Skeletal muscle satellite cell (primary cell): ENCODE results near the gene CACNA2D2.

ENCODE experiments used
- H3K27me3 ChIP-seq: 2 replicates; pipeline ENCODE4 v1.7.0; 2013; ENCODE audit warnings: low read length; ENCODE audit not compliant: control insufficient read depth, insufficient read depth
- H3K36me3 ChIP-seq: 2 replicates; pipeline ENCODE4 v1.7.0; 2013; ENCODE audit warnings: mild to moderate bottlenecking, control low read depth, low read length; ENCODE audit not compliant: insufficient read depth
- H3K4me1 ChIP-seq: 2 replicates; pipeline ENCODE4 v1.7.0; 2013; ENCODE audit warnings: low read length; ENCODE audit not compliant: control insufficient read depth, insufficient read depth
- H3K4me2 ChIP-seq: 2 replicates; pipeline ENCODE4 v1.7.0; 2013; ENCODE audit warnings: mild to moderate bottlenecking, low read length
- H3K4me3 ChIP-seq: 2 replicates; pipeline ENCODE4 v1.7.0; 2013; ENCODE audit warnings: low read length
- H3K9ac ChIP-seq: 2 replicates; pipeline ENCODE4 v1.7.0; 2013; ENCODE audit warnings: mild to moderate bottlenecking, low read depth, low read length, moderate library complexity
- H3K9me3 ChIP-seq: replicated peaks from 2 replicates; pipeline ENCODE4 v1.7.0; 2013; ENCODE audit warnings: mild to moderate bottlenecking, control low read depth, low read length

The CACNA2D2 gene

DNA sequence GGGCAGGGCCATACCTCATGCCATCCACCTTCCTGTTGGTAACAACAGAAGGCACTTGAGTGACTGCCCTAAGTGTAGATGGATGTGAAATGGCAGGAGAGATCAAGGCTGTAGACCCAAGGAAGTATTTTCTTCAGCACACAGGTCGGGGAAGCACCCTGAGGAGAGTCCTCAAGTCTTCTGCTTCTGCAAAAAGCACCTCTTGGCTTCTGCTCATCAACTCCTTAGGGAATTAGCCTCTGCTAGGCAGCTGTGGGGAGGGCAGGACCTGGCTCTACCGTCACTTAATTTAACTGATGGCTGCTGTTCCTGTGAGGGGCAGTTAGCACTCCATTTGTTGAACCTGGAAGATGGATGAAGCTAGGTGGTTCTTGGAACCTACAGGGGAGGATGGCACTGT is 6.9 kb upstream of the CACNA2D2 start:
- Histone ChIP-seq H3K9me3 (no peaks in the 10 kb centered on the region), H3K4me1 (peaks cover under 1% of the 10 kb centered on the region), H3K4me3 (no peak overlapping the region), H3K36me3 (no peaks in the 10 kb centered on the region), H3K4me2 (no peak overlapping the region), H3K27me3 (peaks cover 59% of the 10 kb centered on the region), H3K9ac (no peak overlapping the region)

DNA sequence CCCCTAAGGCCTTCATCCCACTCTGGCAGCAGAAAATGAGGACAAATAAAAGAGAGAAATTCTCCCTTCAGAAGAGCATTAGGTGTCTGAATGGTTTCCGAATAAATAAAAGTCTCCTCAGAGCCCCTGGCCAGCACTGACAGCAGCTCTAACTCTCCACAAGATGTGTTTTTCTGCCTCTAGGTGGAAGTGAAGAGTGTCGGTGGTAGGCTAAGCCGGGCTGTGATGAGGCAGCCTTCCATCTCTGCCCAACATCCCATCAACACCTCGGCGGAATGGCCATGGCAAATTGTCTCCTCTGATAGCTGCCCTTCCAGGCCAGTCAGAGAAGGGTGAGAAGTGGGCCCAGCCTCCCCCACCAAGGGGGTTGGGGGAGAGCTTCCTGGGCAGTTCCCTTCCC is 6.3 kb upstream of the CACNA2D2 start:
- no peaks in the 10 kb centered on the region for H3K36me3 ChIP-seq
- no peak overlapping the region for H3K4me3 ChIP-seq
- H3K4me2 ChIP-seq = no peak overlapping the region

DNA sequence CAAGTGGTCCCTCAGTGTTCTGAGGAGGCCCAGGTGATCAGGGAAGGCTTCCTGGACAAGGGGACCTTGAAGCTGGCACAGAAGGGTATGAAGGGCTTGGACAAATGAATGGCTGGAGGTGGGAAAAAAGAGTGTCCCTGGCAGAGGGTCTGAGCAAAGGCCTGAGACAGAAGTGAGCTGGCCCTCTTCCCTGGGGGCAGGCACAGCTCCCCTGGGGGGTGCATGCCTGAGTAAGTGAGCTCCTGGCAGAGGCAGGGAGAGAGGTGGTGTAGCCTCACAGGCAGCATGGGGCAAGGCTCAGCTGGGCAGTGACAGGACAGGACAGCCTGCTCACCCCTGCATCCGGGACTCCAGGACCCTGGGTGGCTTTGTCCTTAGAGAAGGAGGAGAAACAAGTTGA is 5.4 kb upstream of the CACNA2D2 start:
- Histone ChIP-seq H3K36me3 (no peaks in the 10 kb centered on the region), H3K4me3 (no peak overlapping the region), H3K27me3 (peaks cover 56% of the 10 kb centered on the region), H3K4me1 (no peaks in the 10 kb centered on the region), H3K9ac (no peak overlapping the region), H3K9me3 (no peaks in the 10 kb centered on the region), H3K4me2 (no peak overlapping the region)

More for the DNA sequence above, 6.3 kb upstream of the CACNA2D2 start:
- H3K9me3 ChIP-seq = no peaks in the 10 kb centered on the region
- peaks cover 58% of the 10 kb centered on the region for H3K27me3 ChIP-seq
- no peak overlapping the region for H3K9ac ChIP-seq
- H3K4me1 ChIP-seq = no peaks in the 10 kb centered on the region

DNA sequence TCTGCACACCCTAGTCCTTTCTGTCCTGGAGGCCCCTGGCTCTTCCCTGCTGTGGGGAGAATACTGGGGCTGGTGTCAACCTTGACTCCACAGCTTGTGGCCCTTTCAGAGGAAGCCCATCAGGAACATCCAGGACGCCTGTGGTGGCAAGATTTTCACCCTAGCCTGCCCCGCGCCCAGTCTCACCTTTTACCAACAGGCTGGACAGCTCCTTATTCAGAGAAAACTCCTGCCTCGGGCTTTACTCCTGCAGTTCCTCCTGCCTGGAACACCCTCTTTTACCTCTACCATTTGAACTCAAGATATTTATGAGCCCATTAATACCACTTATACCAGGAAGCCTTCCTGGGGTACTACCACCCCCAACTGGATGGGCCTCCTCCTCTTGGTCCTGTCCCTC is 2.7 kb upstream of the CACNA2D2 start:
- H3K36me3 ChIP-seq = no peaks in the 10 kb centered on the region
- no peak overlapping the region for H3K4me3 ChIP-seq
- H3K4me2 ChIP-seq = no peak overlapping the region
- no peaks in the 10 kb centered on the region for H3K9me3 ChIP-seq
- peaks cover 69% of the 10 kb centered on the region for H3K27me3 ChIP-seq
- H3K9ac ChIP-seq = no peak overlapping the region
- no peaks in the 10 kb centered on the region for H3K4me1 ChIP-seq

DNA sequence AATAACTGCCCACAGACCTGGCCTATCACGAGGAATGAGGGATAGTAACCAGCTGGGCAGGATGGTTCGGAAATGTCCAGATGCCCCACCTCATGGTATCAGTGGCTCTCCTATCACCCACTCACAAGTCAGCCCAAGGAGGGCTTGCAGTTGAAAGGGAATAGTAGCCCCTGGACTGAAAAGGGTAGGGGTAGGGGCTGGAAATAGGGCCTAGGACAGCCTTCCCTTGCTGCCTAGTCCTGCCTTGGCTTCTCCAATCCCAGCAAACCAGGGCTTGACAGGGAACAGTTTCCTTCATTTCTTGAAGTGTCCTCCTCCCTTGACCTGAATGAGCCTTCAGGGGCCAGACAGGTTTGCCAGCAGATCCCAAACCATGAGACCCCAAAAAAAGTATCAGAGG is 1.2 kb upstream of the CACNA2D2 start:
- no peaks in the 10 kb centered on the region for H3K4me1 ChIP-seq
- no peak overlapping the region for H3K4me2 ChIP-seq
- no peak overlapping the region for H3K9ac ChIP-seq
- no peaks in the 10 kb centered on the region for H3K36me3 ChIP-seq
- H3K27me3 ChIP-seq = peaks cover 60% of the 10 kb centered on the region
- no peak overlapping the region for H3K4me3 ChIP-seq
- H3K9me3 ChIP-seq = no peaks in the 10 kb centered on the region

DNA sequence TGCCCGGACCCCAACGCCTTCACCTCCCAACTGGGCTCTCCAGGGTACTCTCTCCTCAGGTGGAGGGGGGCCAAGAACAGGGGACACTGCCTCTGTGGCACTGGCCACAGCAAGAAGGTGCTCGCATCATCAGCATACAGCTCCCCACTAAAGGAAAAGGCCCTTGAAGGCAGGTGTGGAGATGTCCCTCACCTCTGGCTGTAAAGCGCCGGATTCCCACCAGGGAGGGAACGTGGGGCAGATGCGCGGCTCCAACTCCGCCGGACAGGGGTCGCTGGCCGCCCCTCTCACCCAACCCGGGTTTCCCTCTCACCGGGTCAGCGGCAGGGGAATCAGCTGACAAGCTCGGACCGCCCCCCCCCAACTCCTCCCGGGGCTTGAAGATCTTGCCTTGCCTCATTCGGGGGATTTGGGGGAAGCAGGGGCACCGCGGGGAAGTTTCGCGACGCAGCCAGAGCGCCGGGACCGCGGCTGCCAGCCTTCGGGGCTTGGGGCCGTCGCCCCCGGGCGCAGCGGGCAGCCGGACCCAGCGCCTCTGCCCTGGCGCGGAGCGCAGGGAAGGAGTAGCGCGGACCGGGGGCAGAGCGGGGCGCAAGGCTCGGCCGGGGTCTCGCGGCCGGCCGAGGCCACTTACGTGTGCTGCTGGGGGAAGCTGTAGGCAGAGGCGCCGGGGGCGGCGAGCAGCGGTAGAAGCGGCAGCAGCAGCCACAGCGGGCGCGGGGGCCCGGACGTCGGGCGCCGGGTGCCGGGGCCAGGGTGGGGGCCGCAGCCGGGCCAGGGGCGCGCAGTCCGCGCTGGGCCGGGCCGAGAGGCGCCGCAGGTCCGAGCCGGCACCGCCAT is 630 bp downstream of the CACNA2D2 start:
- Histone ChIP-seq H3K9me3 (no peaks in the 10 kb centered on the region), H3K36me3 (no peaks in the 10 kb centered on the region), H3K9ac (no peak overlapping the region), H3K27me3 (peaks cover 53% of the 10 kb centered on the region), H3K4me2 (peak overlapping the region; percentile 69), H3K4me3 (peak overlapping the region; percentile 47), H3K4me1 (no peaks in the 10 kb centered on the region)

DNA sequence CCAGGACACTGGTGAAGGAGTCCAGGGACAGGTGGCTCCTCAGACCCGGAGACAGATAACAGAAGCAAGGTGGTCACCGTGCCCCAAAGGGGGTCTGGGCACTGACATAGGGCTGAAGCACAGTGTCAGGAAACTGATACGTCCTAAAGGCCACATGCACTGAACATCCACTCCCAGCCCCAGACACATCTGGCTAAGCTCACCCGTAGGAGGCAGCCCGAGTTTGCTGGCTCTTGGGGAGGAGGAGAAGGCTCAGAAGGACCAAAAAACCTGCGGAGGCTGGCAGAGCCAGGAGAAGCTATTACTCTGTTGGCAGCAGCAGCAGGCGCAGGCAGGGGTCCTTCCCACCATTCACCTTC is 1.2 kb downstream of the CACNA2D2 start:
- no peaks in the 10 kb centered on the region for H3K9me3 ChIP-seq
- H3K4me2 ChIP-seq = no peak overlapping the region
- no peaks in the 10 kb centered on the region for H3K36me3 ChIP-seq
- H3K4me3 ChIP-seq = no peak overlapping the region
- H3K27me3 ChIP-seq = peaks cover 50% of the 10 kb centered on the region
- no peak overlapping the region for H3K9ac ChIP-seq
- H3K4me1 ChIP-seq = no peaks in the 10 kb centered on the region

DNA sequence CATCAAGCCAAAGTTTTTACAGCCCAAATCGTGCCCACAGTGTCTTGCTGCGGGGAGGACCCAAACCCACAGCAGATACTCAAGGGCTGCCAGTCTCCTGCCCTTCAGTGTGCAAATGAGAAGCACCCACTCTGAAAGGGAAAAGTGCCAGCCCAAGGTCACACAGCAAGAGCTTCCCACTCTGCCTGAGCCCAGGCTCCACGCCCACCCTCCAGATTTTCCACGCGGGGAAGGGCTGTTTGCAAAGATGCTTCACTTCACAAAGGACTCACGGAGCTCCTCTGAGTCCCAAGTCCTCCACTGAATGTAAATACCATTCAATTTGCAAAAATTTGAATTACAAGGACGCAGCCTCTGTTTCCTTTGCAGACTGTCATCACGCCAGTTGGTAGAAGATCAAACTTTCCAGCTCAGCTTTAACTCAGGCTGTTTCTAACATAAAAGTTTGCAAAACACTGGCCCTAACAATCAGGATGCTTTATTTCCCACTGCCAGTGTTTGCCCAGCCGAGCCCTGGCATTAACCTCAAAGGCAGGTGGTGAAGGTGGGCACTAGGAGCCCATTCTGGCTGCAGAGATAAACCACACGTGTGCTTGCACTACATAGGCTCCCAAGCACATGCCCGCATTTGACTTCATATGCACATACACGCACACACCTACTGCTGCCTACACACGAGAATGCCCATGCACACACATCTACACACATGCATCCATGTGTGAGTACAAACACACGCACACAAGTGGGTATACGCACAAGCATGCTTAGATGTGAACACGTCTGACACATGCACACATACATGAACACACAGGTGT is 7.6 kb downstream of the CACNA2D2 start:
- no peak overlapping the region for H3K4me3 ChIP-seq
- H3K4me2 ChIP-seq = no peak overlapping the region
- H3K36me3 ChIP-seq = no peaks in the 10 kb centered on the region
- H3K27me3 ChIP-seq = peaks cover 13% of the 10 kb centered on the region
- H3K4me1 ChIP-seq = no peaks in the 10 kb centered on the region
- H3K9me3 ChIP-seq = no peaks in the 10 kb centered on the region
- no peak overlapping the region for H3K9ac ChIP-seq

DNA sequence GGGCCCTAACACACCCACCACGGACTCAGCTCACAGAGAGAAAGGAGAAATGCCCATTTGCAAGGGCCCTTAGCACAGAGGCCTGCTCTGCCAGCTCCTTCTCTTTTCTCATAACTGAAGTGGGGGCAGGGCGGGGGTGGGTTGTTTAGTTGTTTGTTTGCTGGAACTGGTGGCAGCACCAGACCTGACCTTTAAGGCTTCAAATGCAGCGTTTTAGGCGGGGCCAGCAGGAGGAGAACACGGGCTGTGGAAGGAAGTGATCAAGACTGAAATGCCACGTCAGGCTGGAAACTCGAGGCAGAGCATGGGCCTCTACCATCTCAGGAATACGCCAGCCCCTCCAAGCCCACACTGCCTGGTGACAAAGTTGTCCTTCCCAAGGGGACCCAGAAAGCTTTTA is 9.3 kb downstream of the CACNA2D2 start:
- Histone ChIP-seq H3K9me3 (no peaks in the 10 kb centered on the region), H3K4me1 (no peaks in the 10 kb centered on the region), H3K4me3 (no peak overlapping the region), H3K9ac (no peak overlapping the region), H3K36me3 (no peaks in the 10 kb centered on the region), H3K4me2 (no peak overlapping the region), H3K27me3 (peaks cover 9% of the 10 kb centered on the region)

DNA sequence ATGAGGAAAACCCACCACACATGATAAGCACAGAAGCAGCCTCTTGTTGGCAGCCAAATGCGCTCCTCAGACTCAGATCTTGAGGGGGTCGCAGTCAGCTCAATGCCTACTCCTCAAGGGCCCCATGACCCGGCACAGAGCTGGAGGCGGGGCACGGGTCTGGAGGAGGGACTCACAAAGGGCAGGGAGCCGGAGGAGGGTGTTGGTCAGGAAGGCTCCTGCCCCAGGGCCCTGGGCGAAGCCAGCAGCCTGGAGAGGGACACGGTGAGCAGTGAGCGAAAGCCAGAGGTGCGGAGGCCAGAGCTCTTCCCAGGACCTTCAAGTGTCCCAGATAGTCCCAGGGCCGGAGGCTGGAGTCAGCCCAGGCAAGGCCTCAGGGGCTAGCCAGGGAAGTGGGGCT is 9.8 kb downstream of the CACNA2D2 start:
- Histone ChIP-seq H3K4me3 (no peak overlapping the region), H3K9me3 (no peaks in the 10 kb centered on the region), H3K4me1 (no peaks in the 10 kb centered on the region), H3K27me3 (peaks cover 11% of the 10 kb centered on the region), H3K36me3 (no peaks in the 10 kb centered on the region), H3K9ac (no peak overlapping the region), H3K4me2 (no peak overlapping the region)

DNA sequence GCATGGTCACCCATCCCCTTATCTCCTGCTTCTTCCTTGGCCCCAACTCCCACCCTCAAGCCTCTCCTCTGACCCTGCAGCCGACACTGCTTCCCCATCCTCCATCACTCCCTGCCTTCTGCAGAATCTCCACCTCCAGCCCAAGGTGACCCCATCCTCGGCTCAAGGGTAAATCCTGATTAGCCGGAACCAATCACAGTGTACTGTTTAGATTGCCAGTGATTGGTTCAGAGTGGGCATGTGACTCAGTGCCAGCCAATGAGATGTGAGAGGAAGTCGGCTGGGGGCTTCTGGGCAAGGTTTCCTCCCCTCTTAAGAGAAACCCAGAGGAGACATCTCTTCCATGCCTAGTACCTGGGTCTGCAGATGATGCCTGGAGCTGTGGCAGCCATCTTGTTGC is 10.3 kb downstream of the CACNA2D2 start:
- Histone ChIP-seq H3K4me3 (no peak overlapping the region), H3K4me1 (no peaks in the 10 kb centered on the region), H3K4me2 (no peak overlapping the region), H3K27me3 (peaks cover 11% of the 10 kb centered on the region), H3K9ac (no peak overlapping the region), H3K9me3 (no peaks in the 10 kb centered on the region), H3K36me3 (no peaks in the 10 kb centered on the region)
